ENCODE measurements around the gene ART5.

Gene ART5

GRCh38 chr11:3679077-3679476 is 37.3 kb upstream of the ART5 start:
- TF ChIP-seq MYC (IDR thresholded peaks at IDR 0.05; ENCODE audit: low read depth, low read length) = no peak
- TF ChIP-seq, protein P1, sequence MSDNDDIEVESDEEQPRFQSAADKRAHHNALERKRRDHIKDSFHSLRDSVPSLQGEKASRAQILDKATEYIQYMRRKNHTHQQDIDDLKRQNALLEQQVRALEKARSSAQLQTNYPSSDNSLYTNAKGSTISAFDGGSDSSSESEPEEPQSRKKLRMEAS (IDR thresholded peaks at IDR 0.05; ENCODE audit: low read depth, low read length) = no peak
- TF ChIP-seq CTCF (IDR thresholded peaks at IDR 0.05; ENCODE audit: low read depth, low read length) = no peak
- no peak for TF ChIP-seq POLR2A (IDR thresholded peaks at IDR 0.05; ENCODE audit: extremely low read depth, insufficient read length)
- H3K4me3 ChIP-seq (ENCODE audit: low read depth, low read length) = no peak overlapping the region
- no peak for DNase-seq (ENCODE audit: low read depth)

GRCh38 chr11:3675971-3676370 is 34.2 kb upstream of the ART5 start:
- DNase-seq (ENCODE audit: low read depth) = no peak
- no peak overlapping the region for H3K4me3 ChIP-seq (ENCODE audit: low read depth, low read length)
- TF ChIP-seq POLR2A (IDR thresholded peaks at IDR 0.05; ENCODE audit: extremely low read depth, insufficient read length) = no peak
- no peak for TF ChIP-seq MYC (IDR thresholded peaks at IDR 0.05; ENCODE audit: low read depth, low read length)
- no peak for TF ChIP-seq CTCF (IDR thresholded peaks at IDR 0.05; ENCODE audit: low read depth, low read length)

DNA sequence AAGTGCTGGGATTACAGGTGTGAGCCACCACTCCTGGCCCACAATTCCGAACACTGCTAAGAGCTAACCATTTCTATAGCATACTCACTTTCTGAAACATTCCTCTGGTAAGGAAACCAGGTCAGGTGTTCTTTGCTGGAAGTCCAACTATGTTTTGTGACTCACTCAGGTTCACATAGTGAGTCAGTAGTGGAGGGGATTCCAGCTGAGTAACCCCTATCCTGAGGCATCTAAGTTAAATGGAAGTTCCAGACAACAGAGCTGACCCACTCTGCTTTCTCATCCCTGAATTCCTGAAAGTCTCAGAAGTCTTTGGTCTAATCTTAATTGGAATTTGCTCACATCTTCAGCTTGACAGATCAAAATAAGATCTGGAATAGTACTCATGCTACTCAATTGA is 32.4 kb upstream of the ART5 start:
- DNase-seq (ENCODE audit: low read depth) = no peak
- no peak for TF ChIP-seq MYC (IDR thresholded peaks at IDR 0.05; ENCODE audit: low read depth, low read length)
- TF ChIP-seq, protein P1 (IDR thresholded peaks at IDR 0.05; ENCODE audit: low read depth, low read length) = no peak
- no peak for TF ChIP-seq POLR2A (IDR thresholded peaks at IDR 0.05; ENCODE audit: extremely low read depth, insufficient read length)
- no peak for TF ChIP-seq CTCF (IDR thresholded peaks at IDR 0.05; ENCODE audit: low read depth, low read length)
- no peak overlapping the region for H3K4me3 ChIP-seq (ENCODE audit: low read depth, low read length)

DNA sequence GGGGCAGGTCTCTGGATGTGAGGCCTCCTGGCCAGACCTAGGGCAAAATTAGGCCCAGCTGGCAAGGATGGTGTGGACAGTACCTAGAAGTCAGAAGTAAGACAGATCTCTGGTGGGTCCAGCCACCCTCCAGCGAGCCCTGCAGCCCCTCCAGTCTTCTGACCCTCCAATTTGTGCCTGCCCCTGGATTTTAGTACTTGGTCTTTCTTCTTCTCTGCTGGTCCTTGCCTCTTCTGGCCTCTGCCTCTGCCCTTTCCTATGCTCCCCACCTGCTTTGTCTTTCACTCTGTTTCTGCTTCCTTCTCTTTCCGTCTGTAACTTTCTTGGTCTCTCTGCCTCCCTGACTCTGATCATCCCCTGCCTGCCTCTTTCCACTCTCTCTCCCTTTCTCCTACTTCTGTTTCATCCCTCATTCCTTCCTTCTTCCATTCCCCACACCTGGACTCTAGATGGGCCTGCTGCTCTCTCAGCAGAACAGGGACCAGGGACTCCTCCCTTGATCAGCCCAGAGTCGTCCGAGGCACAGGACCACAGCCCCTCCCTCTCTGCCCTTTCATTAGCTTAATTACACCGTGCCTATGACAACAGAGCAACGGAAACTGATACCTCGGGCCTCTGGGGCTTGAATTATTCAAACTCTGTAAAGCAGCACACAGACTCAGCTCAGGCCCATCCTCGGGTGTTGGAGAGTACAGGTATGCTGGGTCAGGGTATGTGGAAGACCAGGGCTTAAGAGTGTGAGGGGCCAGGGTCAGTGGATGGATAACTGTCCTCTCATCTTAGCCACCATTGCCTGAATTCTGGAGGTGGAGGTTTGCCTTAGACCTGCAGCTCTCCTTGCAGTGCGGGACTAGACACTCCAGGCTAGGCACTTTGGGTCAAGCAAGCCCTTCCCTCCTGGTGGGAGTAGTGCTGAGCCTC is 29.8 kb upstream of the ART5 start, which contains the start of gene CHRNA10:
TSS of gene CHRNA10 (minus strand) at position 51 of the 921 bp plus-strand sequence. CDS start 72 bp downstream, outside the sequence.
- H3K4me3 ChIP-seq (ENCODE audit: low read depth, low read length) = no peak within 1 kb of the TSS
- TF ChIP-seq POLR2A (IDR thresholded peaks at IDR 0.05; ENCODE audit: extremely low read depth, insufficient read length) = no peak
- TF ChIP-seq MYC (IDR thresholded peaks at IDR 0.05; ENCODE audit: low read depth, low read length) = no peak
- no peak for TF ChIP-seq CTCF (IDR thresholded peaks at IDR 0.05; ENCODE audit: low read depth, low read length)
- TF ChIP-seq, protein P1 (IDR thresholded peaks at IDR 0.05; ENCODE audit: low read depth, low read length) = no peak
- no peak for DNase-seq (ENCODE audit: low read depth)

DNA sequence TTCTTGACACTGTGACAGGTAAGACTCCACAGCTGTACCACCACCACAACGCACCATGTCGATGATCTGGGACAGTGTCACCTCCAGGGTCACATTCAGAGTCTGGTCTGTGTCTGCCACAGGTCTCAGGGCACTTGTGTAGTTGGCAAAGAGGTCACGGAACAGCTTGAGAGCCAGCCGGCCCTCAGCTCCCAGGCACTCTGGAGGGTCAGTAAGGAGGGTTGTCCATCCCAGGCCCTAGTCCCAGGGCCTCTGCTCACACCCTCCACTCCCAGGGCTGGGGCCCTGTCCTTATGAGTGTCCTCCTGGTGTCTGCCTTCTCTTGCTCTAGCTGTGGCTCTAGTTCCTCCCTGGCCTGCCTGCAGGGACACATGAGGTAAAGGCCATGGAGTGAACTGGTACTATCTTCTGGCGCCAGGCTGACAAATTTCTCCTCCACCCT is 28.0 kb upstream of the ART5 start:
- no peak overlapping the region for H3K4me3 ChIP-seq (ENCODE audit: low read depth, low read length)
- no peak for DNase-seq (ENCODE audit: low read depth)
- TF ChIP-seq CTCF (IDR thresholded peaks at IDR 0.05; ENCODE audit: low read depth, low read length) (no peak), POLR2A (IDR thresholded peaks at IDR 0.05; ENCODE audit: extremely low read depth, insufficient read length) (no peak), MYC (IDR thresholded peaks at IDR 0.05; ENCODE audit: low read depth, low read length) (no peak)
- TF ChIP-seq, protein P1 (IDR thresholded peaks at IDR 0.05; ENCODE audit: low read depth, low read length) = no peak

All from NB4 (cell line).